NCI-H460 (cell line): ENCODE results near the gene RBMS2. TPM values are rescaled to one million over a fixed set of nuclear protein-coding genes. Genes with fewer than 3 reads are reported as not detected.
"Not testable (repeated sequence)": the region's sequence is repeated elsewhere in the genome, so short reads cannot be mapped to it uniquely, and the experiment has no call there.

Source experiments
- DNase-seq: peaks from one replicate; pipeline ENCODE4 v3.0.0-alpha.2; 2016; ENCODE audit warnings: low read depth; ENCODE audit errors: extremely low read depth
- total RNA-seq: library from RNA; depleted of rRNA; stranded (reverse); fragments of >200 nt; shearing (Covaris generic); gene quantifications from 2 replicates; pipeline ENCODE4 v1.2.3, GENCODE V29; 2014

Gene RBMS2
- total RNA-seq, 1 experiment from 2014 or later, result 52.8 TPM

GRCh38 chr12:56510786-56511185 lies 10.8 kb upstream of the RBMS2 start:
- DNase-seq, result no peak

GRCh38 chr12:56514014-56514318 lies 7.7 kb upstream of the RBMS2 start:
- not testable (repeated sequence) for DNase-seq

DNA sequence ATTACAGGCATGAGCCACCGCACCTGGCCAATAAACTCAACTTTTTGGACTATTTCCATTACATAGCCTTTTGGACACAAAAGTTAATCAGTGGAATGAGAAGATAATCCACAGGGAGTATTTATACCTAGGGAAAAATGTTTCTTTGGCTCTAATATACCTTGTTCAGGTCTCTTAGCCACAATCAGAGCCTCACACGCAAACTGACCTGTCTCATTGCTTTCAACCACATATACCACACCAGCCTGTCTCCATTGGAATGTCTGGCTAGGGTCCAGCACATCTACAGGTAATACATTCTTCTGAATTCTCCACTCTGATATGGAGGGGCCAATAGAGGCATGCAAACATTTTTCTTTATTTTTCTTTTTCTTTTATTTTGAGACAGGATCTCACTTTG lies 3.8 kb upstream of the RBMS2 start:
- no peak for DNase-seq

DNA sequence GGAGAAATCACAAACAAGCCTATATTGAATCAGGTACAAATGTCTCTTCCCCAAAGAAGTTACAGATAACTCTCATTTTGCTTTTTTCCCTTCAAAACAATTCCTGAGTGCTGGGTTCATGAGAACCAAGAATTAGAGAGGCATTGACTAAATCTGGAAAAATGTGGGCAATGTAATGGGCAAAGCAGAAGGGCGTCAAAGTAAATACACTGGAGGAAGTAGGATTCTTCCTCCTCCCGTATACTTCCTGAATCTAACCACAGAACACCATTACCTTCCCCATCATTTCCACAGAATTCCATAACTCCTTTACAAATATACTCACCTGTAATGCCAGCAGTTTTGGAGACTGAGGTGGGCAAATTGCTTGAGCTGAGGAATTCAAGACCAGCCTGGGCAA lies 3.0 kb upstream of the RBMS2 start:
- peak; percentile 75 for DNase-seq

DNA sequence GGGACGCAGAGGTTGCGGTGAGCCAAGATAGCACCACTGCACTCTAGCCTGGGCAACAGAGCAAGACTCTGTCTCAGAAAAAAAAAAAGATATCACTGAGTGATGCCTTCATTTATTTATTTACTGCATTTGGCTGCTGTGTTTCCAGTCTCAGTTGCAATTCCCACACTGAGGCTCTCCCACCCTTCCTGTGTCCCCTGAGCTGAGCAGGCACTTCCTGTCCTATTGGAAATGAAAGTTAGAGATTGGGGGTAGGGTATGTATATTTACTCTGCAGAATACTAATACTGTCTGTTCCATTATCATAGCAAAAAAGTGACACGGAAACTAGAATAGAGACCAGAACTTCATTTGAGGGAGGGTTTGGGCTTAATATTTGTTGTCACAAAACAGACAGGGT lies 1.6 kb upstream of the RBMS2 start:
- no peak for DNase-seq

- DNase-seq, result no peak
Observed at GRCh38 chr12:56520506-56520905, 1.1 kb upstream of the RBMS2 start.

DNA sequence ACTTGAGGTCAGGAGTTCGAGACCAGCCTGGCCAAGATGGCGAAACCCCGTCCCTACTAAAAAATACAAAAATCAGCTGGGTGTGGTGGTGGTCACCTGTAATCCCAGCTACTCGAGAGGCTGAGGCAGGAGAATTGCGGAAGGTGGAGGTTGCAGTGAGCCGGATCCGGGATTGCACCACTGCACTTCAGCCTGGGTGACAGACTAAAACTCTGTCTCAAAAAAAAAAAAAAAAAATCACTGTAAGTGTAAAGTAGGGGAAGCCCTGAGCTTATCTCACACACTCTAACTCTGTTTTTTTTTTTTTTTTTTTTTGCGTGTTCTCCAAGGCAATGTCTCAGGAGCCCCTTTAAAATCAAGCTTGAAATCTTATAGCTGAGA lies 421 bp upstream of the RBMS2 start:
- DNase-seq, result no peak

- no peak for DNase-seq
Observed at GRCh38 chr12:56522411-56523193, 982 bp downstream of the RBMS2 start.

DNA sequence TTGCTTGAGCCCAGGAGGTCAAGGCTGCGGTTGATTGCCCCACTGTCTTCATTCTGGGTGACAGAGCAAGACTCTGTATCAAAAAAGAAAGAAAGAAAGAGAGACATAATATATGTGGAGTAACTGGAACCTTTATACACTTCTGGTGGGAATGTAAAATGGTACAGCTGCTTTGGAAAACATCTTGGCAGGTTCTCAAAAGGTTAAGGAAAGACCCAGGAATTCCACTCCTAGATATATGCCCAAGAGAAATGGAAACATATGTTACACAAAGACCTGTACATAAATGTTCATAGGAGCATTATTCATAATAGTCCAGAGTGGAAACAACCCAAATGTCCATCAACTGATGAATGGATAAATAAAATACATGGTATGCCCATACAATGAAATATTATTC lies 7.2 kb downstream of the RBMS2 start:
- no peak for DNase-seq

DNA sequence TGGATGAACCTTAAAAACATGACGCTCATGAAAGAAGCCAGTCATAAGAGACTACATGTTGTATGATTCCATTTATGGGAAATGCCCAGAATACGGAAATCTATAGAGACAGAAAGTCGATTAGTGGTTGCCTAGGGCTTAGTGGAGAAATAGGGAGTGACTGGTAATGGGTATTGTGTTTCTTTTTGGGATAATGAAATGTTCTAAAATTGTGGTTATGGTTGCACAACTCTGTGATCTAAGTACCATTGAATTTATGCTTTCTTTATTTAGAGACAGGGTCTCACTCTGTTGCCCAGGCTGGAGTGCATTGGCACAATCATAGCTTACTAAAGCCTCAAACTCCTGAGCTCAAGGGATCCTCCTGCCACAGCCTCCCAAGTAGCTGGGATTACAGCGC lies 8.0 kb downstream of the RBMS2 start:
- no peak for DNase-seq

- no peak for DNase-seq
Observed at GRCh38 chr12:56530390-56531055, 8.9 kb downstream of the RBMS2 start.

DNA sequence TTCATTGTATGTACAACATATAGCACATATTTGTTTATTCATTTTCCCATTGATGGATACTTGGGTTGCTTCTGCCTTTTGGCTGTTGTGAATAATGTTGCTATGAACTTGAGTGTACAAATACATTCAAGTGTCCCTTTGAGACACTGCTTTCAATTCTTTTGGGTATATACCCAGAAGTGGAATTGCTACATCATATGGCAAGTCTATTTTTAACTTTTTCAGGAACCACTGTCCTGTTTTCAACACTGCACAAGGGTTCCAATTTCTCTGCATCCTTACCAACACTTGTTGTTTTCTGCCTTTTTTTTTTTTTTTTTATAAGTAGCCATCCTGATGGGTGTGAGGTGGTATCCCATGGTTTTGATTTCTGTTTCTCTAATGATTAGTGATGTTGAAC lies 15.9 kb downstream of the RBMS2 start:
- no peak for DNase-seq

GRCh38 chr12:56541631-56542030 lies 20.0 kb downstream of the RBMS2 start:
- no peak for DNase-seq

DNA sequence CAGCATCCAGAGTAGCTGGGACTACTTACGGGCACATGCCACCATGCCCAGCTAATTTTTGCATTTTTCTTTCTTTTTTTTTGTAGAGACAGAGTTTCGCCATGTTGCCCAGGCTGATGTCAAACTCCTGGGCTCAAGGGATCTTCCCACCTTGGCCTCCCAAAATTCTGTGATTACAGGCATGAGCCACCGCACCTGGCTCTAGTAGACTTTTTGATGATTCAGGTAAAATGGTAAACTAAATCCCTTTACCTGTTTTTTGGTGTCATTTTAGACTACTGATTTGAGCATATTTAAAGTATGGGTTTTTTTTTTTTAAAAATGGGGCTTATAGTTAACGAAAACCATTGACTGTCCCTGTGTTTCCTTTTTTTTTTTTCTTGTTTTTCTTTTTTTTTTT lies 20.5 kb downstream of the RBMS2 start:
- DNase-seq, result no peak

DNA sequence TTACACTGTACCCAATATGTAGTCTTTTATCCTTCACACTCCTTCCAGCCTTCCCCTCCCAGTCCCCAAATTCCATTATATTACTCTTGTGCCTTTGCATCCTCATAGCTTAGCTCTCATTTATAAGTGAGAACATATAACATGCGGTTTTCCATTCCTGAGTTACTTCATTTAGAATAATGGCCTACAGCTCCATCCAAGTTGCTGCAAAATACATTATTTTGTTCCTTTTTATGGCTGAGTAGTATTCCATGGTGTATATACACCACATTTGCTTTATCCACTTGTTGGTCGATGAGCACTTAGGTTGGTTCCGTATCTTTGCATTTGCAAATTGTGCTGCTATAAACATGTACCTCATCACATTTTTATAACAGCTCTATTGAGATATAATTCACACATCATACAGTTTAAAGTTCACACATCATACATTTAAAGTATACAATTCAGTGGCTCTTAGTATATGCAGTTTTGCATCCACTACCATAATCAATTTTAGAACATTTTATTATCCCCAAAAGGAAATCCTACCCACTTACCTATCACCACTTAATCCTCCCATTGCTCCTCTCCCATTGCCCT lies 23.5 kb downstream of the RBMS2 start:
- DNase-seq, result no peak

GRCh38 chr12:56546680-56547079 lies 25.1 kb downstream of the RBMS2 start:
- no peak for DNase-seq

DNA sequence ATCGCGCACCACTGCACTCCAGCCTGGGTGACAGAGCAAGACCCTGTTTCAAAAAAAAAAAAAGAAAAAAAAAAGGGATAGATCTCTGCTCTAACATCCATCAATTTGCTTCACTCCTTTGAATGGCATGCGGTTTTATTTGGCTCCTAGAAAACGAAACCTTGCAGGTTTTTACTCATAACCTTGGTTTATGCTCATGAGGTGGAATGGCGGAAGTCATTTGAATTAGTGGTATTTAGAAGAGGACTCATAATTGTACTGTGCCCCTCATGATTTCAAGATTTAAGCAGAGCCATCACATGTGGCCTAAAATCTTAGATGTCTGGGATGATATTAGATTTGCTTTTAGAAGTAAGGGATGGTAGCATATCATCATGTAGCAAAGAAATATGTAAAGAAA lies 29.4 kb downstream of the RBMS2 start:
- DNase-seq, result no peak

- DNase-seq, result no peak
Observed at GRCh38 chr12:56565510-56566101, 44.0 kb downstream of the RBMS2 start.

DNA sequence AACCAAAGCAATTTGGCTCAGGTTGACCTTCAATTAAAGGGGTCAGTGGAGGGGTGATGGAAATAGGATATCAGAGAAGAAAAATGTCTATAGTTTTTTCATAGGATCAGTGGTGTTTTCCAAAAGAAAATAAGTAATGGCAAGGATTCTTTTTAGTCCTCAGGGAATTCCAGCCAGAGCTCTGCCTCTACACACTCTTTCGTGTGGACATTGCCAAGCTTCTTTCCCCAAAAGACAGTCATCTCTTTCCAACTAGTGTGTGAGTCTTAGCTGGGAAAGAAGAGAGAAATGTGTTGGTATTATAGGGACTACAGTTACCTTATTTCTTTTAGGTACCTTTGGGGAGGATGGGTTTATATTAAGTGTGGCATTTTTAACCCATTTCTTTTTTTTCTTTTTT lies 46.5 kb downstream of the RBMS2 start:
- DNase-seq, result no peak

DNA sequence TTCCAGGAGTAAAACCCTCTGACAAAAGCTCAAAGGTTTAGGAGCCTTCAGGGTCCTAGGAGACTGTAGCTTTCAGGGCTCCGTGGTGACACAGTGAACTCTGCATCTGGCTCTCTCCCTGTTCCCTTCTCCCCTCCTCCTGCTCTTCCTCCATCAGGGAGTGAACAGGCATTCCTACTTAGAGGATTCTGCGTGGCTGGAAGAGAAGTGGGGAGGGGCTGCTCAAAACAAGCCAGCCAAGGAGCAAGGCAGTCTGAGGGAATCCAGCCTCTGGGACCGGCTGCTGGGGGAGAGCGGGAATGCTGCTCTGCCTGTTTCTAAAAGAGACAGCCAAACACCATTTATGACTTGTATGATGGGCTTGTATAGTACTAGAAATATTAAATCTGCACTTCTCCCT lies 49.5 kb downstream of the RBMS2 start:
- DNase-seq, result no peak

DNA sequence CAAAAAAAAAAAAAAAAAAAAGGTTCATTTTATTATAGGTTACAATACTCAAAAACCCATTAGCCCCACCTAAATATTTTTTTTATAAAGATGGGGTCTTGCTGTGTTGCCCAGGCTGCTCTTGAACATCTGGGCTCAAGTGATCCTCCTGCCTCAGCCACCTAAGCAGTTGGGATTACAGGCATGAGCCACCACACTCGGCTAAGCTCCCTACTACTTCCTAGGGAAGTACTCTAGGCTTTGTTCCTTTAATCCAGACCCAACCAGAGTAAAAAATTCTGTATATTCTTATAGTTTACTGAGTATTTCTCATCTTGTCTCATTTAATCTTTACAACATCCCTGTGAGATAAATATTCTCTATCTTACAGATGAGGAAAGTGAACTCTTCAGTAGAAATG lies 50.7 kb downstream of the RBMS2 start:
- DNase-seq, result no peak

DNA sequence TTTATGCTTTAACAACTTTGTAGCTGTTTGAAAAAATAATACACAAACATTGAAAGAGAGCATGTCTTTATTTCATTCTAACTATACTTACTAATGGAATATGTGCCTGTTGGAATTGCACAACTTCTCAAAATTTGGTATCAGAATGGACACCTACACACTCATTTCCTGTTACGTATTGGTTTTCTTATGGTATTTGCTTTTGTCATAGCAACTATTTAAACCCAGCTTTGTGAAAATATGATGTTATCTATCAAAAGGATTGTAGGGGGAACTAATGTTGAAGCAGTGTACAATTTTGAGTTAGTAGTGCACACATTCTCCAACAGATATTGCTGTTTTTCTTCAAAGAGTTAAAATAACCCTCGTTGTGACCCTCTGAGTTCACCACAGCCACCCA lies 52.6 kb downstream of the RBMS2 start:
- no peak for DNase-seq
